ENCODE data around the gene CABLES1.
"Not testable (repeated sequence)": the region's sequence is repeated elsewhere in the genome, so short reads cannot be mapped to it uniquely, and the experiment has no call there.

The CABLES1 gene, protein sequence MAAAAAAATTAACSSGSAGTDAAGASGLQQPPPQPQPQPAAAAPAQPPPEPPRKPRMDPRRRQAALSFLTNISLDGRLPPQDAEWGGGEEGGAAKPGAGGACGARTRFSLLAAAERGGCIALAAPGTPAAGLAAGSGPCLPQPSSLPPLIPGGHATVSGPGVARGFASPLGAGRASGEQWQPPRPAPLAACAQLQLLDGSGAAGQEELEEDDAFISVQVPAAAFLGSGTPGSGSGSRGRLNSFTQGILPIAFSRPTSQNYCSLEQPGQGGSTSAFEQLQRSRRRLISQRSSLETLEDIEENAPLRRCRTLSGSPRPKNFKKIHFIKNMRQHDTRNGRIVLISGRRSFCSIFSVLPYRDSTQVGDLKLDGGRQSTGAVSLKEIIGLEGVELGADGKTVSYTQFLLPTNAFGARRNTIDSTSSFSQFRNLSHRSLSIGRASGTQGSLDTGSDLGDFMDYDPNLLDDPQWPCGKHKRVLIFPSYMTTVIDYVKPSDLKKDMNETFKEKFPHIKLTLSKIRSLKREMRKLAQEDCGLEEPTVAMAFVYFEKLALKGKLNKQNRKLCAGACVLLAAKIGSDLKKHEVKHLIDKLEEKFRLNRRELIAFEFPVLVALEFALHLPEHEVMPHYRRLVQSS

DNA sequence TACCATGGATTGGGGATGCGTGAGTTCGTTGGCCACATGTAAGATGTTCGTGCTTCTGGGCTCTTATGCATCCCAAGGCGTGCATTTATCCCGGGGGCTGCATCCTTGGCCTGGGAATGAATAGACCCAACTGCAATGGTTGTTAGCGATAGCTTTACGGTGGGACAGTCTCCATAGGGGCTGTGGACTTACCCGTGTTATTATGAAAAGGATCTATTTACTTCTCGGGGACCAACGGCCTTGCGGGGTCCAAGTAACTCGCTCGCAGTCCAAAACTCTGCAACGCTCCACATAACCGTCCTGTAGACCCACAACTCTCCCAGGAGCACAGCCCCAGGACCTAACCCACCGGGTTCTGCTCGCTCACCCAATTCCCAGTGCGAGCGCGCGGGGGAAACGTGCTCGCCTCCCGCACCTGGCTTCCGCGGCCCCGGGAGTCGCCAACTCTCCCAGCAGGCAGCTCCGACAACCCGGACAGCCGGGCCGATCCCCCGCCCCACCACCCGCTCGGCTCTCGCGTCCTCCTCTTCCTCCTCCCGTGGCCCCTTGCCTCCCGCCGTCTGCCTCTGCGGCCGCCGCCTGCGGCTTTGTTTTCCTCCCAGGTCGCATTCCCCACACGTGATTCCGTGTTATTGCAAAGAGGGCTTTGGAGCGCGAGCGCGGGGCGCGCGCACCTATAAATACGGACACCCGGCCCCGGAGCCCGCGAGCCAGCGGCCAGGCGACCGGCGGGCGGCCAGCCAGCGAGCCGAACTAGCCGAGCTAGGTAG, at the start of gene CABLES1:
CABLES1 (plus strand) TSS at position 706 of the 770 bp plus-strand sequence. CDS start 278 bp downstream, outside the sequence.
- Histone ChIP-seq H3K36me3 (ENCODE audit: control insufficient read depth in 2 of 2, insufficient read depth in 2 of 2, low read length in 2 of 2) (no peaks in the 10 kb centered on the region), H3K4me3 (ENCODE audit: low read length in 2 of 2) (peak within 1 kb of the TSS; percentile 64 to 69), H3K27ac (ENCODE audit: low read depth in 2 of 2, low read length in 2 of 2) (peak within 1 kb of the TSS; percentile 53 to 56), H3K4me1 (ENCODE audit: control insufficient read depth in 2 of 2, insufficient read depth in 2 of 2, low read length in 2 of 2) (peaks cover 17 to 25% of the 10 kb centered on the region in 2 donors), H3K9ac (ENCODE audit: low read depth in 1 of 2, low read length in 2 of 2) (peak within 1 kb of the TSS in 1 of 2 donors; percentile 61), H3K9me3 (ENCODE audit: control insufficient read depth in 2 of 2, low read length in 2 of 2) (no peaks in the 10 kb centered on the region), H3K27me3 (ENCODE audit: control insufficient read depth in 2 of 2, insufficient read depth in 2 of 2, low read length in 2 of 2) (peaks cover 15 to 16% of the 10 kb centered on the region in 2 donors)

DNA sequence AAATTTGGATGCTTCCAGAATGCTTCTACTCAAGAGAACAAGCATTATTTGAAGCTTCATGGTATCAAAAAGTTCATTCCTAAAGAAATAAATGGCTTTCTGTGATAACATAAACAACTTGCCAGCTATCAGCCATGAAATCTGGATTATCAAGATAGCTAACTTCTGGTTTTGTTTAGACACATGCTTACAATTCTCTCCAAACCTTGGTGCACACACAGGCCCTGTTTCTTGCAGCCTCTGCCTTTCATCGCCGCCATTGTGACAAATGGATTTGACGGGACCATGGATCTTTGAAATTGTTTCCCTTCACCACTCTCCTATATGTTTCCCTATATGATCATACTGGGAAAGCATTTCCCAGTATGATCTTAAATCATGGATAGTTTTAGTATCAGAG, 47.9 kb upstream of the CABLES1 start:
- Histone ChIP-seq H3K9ac (ENCODE audit: low read depth in 1 of 2, low read length in 2 of 2) (no peak overlapping the region), H3K9me3 (ENCODE audit: control insufficient read depth in 2 of 2, low read length in 2 of 2) (no peaks in the 10 kb centered on the region), H3K4me1 (ENCODE audit: control insufficient read depth in 2 of 2, insufficient read depth in 2 of 2, low read length in 2 of 2) (no peaks in the 10 kb centered on the region), H3K27ac (ENCODE audit: low read depth in 2 of 2, low read length in 2 of 2) (no peak overlapping the region), H3K36me3 (ENCODE audit: control insufficient read depth in 2 of 2, insufficient read depth in 2 of 2, low read length in 2 of 2) (no peaks in the 10 kb centered on the region), H3K27me3 (ENCODE audit: control insufficient read depth in 2 of 2, insufficient read depth in 2 of 2, low read length in 2 of 2) (no peaks in the 10 kb centered on the region), H3K4me3 (ENCODE audit: low read length in 2 of 2) (no peak overlapping the region)

DNA sequence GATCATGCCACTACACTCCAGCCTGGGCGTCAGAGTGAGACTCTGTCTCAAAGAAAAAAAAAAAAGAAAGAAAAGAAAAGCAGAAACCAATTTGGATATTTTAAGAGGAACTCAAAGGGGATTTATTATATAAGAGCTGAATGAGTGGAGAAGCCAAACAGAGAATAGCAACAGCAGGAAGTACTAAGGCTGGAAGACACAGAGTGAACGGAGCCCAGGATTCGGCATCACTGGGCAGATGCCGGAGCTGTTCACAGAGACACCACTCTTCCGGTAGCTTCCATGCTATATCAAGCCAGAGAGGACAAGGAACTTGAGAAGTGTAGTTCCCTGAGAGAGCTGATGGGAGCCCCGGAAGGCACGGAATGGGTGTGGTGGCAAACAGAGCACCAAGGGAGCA, 47.0 kb upstream of the CABLES1 start:
- Histone ChIP-seq H3K9ac (ENCODE audit: low read depth in 1 of 2, low read length in 2 of 2) (no peak overlapping the region), H3K27me3 (ENCODE audit: control insufficient read depth in 2 of 2, insufficient read depth in 2 of 2, low read length in 2 of 2) (no peaks in the 10 kb centered on the region), H3K9me3 (ENCODE audit: control insufficient read depth in 2 of 2, low read length in 2 of 2) (no peaks in the 10 kb centered on the region), H3K4me3 (ENCODE audit: low read length in 2 of 2) (no peak overlapping the region), H3K27ac (ENCODE audit: low read depth in 2 of 2, low read length in 2 of 2) (no peak overlapping the region), H3K4me1 (ENCODE audit: control insufficient read depth in 2 of 2, insufficient read depth in 2 of 2, low read length in 2 of 2) (no peaks in the 10 kb centered on the region), H3K36me3 (ENCODE audit: control insufficient read depth in 2 of 2, insufficient read depth in 2 of 2, low read length in 2 of 2) (no peaks in the 10 kb centered on the region)

DNA sequence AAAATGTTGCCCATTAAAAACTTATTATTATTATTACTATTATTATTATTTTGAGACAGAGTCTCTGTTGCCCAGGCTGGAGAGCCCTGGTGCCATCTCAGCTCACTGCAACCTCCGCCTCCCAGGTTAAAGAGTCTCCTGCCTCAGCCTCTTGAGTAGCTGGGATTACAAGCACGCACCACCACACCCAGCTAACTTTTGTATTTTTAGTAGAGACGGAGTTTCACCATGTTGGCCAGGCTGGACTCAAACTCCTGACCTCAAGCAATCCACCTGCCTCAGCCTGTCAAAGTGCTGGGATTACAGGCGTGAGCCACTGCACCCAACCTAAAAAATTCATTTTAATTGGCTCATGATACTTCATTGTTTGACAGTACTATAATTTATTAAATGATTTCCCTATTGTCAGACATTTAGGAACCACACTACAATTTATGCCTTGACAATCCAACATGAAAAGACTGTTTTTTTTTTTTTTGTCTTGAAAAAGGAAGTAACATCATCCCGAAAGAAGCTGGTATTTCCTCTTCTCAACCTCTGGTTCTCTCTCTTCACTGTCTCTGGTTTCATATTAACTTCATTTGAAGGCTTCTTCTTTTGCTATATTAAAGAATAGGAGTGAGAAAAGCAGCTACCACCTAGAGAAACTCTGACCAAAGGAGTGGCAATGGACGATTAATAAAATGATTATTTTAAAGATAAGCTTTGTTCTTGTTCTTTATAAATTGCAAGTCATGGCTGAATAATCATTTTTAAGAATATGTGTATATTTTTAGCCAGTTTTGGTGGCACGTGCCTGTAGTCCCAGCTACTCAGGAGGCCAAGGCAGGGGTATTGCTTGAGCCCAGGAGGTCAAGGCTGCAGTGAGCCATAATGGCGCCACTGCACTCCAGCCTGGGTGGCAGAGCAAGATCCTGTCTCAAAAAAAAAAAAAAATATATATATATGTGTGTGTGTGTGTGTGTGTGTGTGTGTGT, 44.0 kb upstream of the CABLES1 start:
- H3K4me3 ChIP-seq (ENCODE audit: low read length in 2 of 2); H3K36me3 ChIP-seq (ENCODE audit: control insufficient read depth in 2 of 2, insufficient read depth in 2 of 2, low read length in 2 of 2); H3K27me3 ChIP-seq (ENCODE audit: control insufficient read depth in 2 of 2, insufficient read depth in 2 of 2, low read length in 2 of 2); H3K4me1 ChIP-seq (ENCODE audit: control insufficient read depth in 2 of 2, insufficient read depth in 2 of 2, low read length in 2 of 2); H3K9ac ChIP-seq (ENCODE audit: low read depth in 1 of 2, low read length in 2 of 2); H3K9me3 ChIP-seq (ENCODE audit: control insufficient read depth in 2 of 2, low read length in 2 of 2); H3K27ac ChIP-seq (ENCODE audit: low read depth in 2 of 2, low read length in 2 of 2): not testable (repeated sequence)

GRCh38 chr18:23092121-23092520, 43.2 kb upstream of the CABLES1 start:
- no peak overlapping the region for H3K27ac ChIP-seq (ENCODE audit: low read depth in 2 of 2, low read length in 2 of 2)
- no peaks in the 10 kb centered on the region for H3K9me3 ChIP-seq (ENCODE audit: control insufficient read depth in 2 of 2, low read length in 2 of 2)
- H3K4me1 ChIP-seq (ENCODE audit: control insufficient read depth in 2 of 2, insufficient read depth in 2 of 2, low read length in 2 of 2): peaks cover 0 to 5% of the 10 kb centered on the region in 2 donors
- no peaks in the 10 kb centered on the region for H3K36me3 ChIP-seq (ENCODE audit: control insufficient read depth in 2 of 2, insufficient read depth in 2 of 2, low read length in 2 of 2)
- no peak overlapping the region for H3K9ac ChIP-seq (ENCODE audit: low read depth in 1 of 2, low read length in 2 of 2)
- H3K27me3 ChIP-seq (ENCODE audit: control insufficient read depth in 2 of 2, insufficient read depth in 2 of 2, low read length in 2 of 2): no peaks in the 10 kb centered on the region
- H3K4me3 ChIP-seq (ENCODE audit: low read length in 2 of 2): no peak overlapping the region

DNA sequence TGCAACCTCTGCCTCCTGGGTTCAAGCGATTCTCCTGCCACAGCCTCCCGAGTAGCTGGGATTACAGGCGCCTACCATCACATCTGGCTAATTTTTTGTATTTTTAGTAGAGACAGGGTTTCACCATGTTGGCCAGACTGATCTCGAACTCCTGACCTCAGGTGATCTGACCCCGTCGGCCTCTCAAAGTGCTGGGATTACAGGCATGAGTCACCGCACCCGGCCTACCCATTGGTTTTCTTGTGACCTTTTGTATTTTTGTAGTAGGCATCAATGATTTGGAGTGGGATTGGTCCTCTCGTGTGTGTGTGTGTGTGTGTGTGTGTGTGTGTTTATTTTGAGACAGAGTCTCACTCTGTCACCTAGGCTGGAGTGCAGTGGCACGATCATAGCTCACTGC, 42.2 kb upstream of the CABLES1 start:
- H3K9ac ChIP-seq (ENCODE audit: low read depth in 1 of 2, low read length in 2 of 2); H3K9me3 ChIP-seq (ENCODE audit: control insufficient read depth in 2 of 2, low read length in 2 of 2); H3K4me1 ChIP-seq (ENCODE audit: control insufficient read depth in 2 of 2, insufficient read depth in 2 of 2, low read length in 2 of 2); H3K27ac ChIP-seq (ENCODE audit: low read depth in 2 of 2, low read length in 2 of 2); H3K27me3 ChIP-seq (ENCODE audit: control insufficient read depth in 2 of 2, insufficient read depth in 2 of 2, low read length in 2 of 2); H3K4me3 ChIP-seq (ENCODE audit: low read length in 2 of 2); H3K36me3 ChIP-seq (ENCODE audit: control insufficient read depth in 2 of 2, insufficient read depth in 2 of 2, low read length in 2 of 2): not testable (repeated sequence)

- no peaks in the 10 kb centered on the region for H3K9me3 ChIP-seq (ENCODE audit: control insufficient read depth in 2 of 2, low read length in 2 of 2)
- no peak overlapping the region for H3K4me3 ChIP-seq (ENCODE audit: low read length in 2 of 2)
- no peak overlapping the region for H3K27ac ChIP-seq (ENCODE audit: low read depth in 2 of 2, low read length in 2 of 2)
- no peaks in the 10 kb centered on the region for H3K27me3 ChIP-seq (ENCODE audit: control insufficient read depth in 2 of 2, insufficient read depth in 2 of 2, low read length in 2 of 2)
- H3K9ac ChIP-seq (ENCODE audit: low read depth in 1 of 2, low read length in 2 of 2): no peak overlapping the region
- no peaks in the 10 kb centered on the region for H3K36me3 ChIP-seq (ENCODE audit: control insufficient read depth in 2 of 2, insufficient read depth in 2 of 2, low read length in 2 of 2)
- H3K4me1 ChIP-seq (ENCODE audit: control insufficient read depth in 2 of 2, insufficient read depth in 2 of 2, low read length in 2 of 2): peaks cover 0 to 8% of the 10 kb centered on the region in 2 donors
These were observed 41.5 kb upstream of the CABLES1 start for GRCh38 chr18:23093772-23094171.

DNA sequence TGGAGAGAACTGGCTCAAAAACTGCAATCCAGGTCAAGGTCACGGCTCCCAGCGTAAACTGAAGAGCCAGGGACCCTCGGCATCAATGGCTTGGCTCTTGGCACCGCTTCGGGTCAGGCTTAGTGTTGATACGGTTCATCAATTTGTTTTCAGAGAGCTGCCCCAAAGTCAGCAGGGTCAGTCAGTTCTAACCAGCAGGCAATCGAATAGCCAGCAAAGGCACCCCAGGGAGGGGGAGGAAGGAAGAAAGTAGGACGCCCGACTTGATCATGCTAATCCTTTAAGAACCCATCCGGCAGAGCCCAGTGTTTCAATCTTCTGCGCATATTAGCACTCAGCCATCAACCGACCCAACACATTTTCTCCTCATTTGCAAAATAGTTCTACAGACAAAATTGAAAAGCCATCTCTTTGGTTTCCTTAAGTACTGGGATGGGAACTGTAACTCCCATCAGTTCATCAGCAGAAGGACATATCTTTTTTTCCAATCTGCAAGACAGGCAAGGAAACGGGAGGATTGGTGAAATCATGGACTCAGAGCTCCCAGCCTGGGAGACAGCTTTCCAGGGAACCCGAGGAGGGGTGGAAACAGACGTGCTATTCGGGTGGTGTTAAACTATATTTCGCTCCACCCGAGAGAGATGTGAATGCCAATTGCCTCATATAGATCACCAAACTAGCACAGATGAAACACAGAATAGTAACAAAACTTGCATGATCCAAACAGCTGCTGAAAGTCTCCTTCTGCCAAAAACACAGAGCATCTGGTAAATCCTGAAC, 40.7 kb upstream of the CABLES1 start:
- Histone ChIP-seq H3K9ac (ENCODE audit: low read depth in 1 of 2, low read length in 2 of 2) (no peak overlapping the region), H3K27ac (ENCODE audit: low read depth in 2 of 2, low read length in 2 of 2) (no peak overlapping the region), H3K27me3 (ENCODE audit: control insufficient read depth in 2 of 2, insufficient read depth in 2 of 2, low read length in 2 of 2) (no peaks in the 10 kb centered on the region), H3K36me3 (ENCODE audit: control insufficient read depth in 2 of 2, insufficient read depth in 2 of 2, low read length in 2 of 2) (no peaks in the 10 kb centered on the region), H3K4me1 (ENCODE audit: control insufficient read depth in 2 of 2, insufficient read depth in 2 of 2, low read length in 2 of 2) (peaks cover 4 to 16% of the 10 kb centered on the region in 2 donors), H3K9me3 (ENCODE audit: control insufficient read depth in 2 of 2, low read length in 2 of 2) (no peaks in the 10 kb centered on the region), H3K4me3 (ENCODE audit: low read length in 2 of 2) (no peak overlapping the region)

DNA sequence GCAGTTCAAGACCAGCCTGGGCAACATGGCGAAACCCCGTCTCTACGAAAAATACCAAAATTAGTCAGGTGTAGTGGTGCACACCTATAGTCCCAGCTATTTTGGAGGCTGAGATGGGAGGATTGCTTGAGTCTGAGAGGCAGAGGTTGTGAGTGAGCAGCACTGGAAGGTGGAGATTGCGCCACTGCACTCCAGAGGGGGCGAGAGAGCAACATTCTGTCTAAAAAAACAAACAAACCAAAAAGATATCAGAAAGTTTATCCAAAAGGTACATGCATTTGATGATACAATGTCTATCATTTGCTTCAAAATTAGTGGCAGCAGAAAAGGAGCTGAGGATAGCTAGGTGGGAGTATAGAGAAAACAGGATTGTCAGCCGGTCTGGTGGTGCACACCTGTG, 39.8 kb upstream of the CABLES1 start:
- Histone ChIP-seq H3K27ac (ENCODE audit: low read depth in 2 of 2, low read length in 2 of 2) (no peak overlapping the region), H3K4me1 (ENCODE audit: control insufficient read depth in 2 of 2, insufficient read depth in 2 of 2, low read length in 2 of 2) (peaks cover 4 to 20% of the 10 kb centered on the region in 2 donors), H3K36me3 (ENCODE audit: control insufficient read depth in 2 of 2, insufficient read depth in 2 of 2, low read length in 2 of 2) (no peaks in the 10 kb centered on the region), H3K4me3 (ENCODE audit: low read length in 2 of 2) (no peak overlapping the region), H3K9ac (ENCODE audit: low read depth in 1 of 2, low read length in 2 of 2) (no peak overlapping the region), H3K27me3 (ENCODE audit: control insufficient read depth in 2 of 2, insufficient read depth in 2 of 2, low read length in 2 of 2) (no peaks in the 10 kb centered on the region), H3K9me3 (ENCODE audit: control insufficient read depth in 2 of 2, low read length in 2 of 2) (no peaks in the 10 kb centered on the region)

All from mucosa of rectum (tissue), 2 donors.